DOHH2 (cell line): ENCODE data around the gene GPRC5C.

Experiments
- H3F3A ChIP-seq: fragments of 200-600 bp; sonication (generic), shearing (Covaris generic); 2 replicates; pipeline ENCODE4 v1.6.0; 2016; ENCODE audit warnings: antibody characterized with exemption, mild to moderate bottlenecking; ENCODE audit not compliant: control insufficient read depth, insufficient read depth
- H3K27ac ChIP-seq: fragments of 200-600 bp; sonication (generic); 2 replicates; pipeline ENCODE4 v1.5.1; 2014; ENCODE audit warnings: low read depth, mild to moderate bottlenecking, low read length, moderate library complexity
- H3K27me3 ChIP-seq: fragments of 200-600 bp; sonication (generic); 2 replicates; pipeline ENCODE4 v1.6.1; 2014; ENCODE audit warnings: mild to moderate bottlenecking, low read length, mixed read lengths; ENCODE audit not compliant: control insufficient read depth
- H3K36me3 ChIP-seq: fragments of 200-600 bp; sonication (generic); 2 replicates; pipeline ENCODE4 v1.6.1; 2014; ENCODE audit warnings: mild to moderate bottlenecking, low read length, moderate library complexity, mixed read lengths; ENCODE audit not compliant: control insufficient read depth
- H3K4me1 ChIP-seq: fragments of 200-600 bp; sonication (generic); 2 replicates; pipeline ENCODE4 v1.6.1; 2014; ENCODE audit warnings: mild to moderate bottlenecking, low read length, mixed read lengths; ENCODE audit not compliant: control insufficient read depth
- H3K4me2 ChIP-seq: fragments of 200-600 bp; sonication (generic); 2 replicates; pipeline ENCODE4 v1.6.0; 2014; ENCODE audit warnings: mild to moderate bottlenecking, low read length, moderate library complexity
- H3K4me3 ChIP-seq: fragments of 200-600 bp; sonication (generic); 2 replicates; pipeline ENCODE4 v1.5.1; 2014; ENCODE audit warnings: mild to moderate bottlenecking, low read length, mixed read lengths
- H3K79me2 ChIP-seq: fragments of 200-600 bp; sonication (generic); 2 replicates; pipeline ENCODE4 v1.6.1; 2014; ENCODE audit warnings: mild to moderate bottlenecking, low read length, mixed read lengths; ENCODE audit not compliant: control insufficient read depth
- H3K9me2 ChIP-seq: fragments of 200-600 bp; sonication (generic); replicated peaks from 2 replicates; pipeline ENCODE4 v1.6.1; 2014; ENCODE audit warnings: mild to moderate bottlenecking, low read length, mixed read lengths; ENCODE audit not compliant: control insufficient read depth
- H3K9me3 ChIP-seq: fragments of 200-600 bp; sonication (generic); 2 replicates; pipeline ENCODE4 v1.6.1; 2014; ENCODE audit warnings: antibody characterized with exemption, low read length, mixed read lengths; ENCODE audit not compliant: control insufficient read depth, insufficient read depth
- H4K20me1 ChIP-seq: fragments of 200-600 bp; sonication (generic); 2 replicates; pipeline ENCODE4 v1.6.0; 2014; ENCODE audit warnings: low read depth, mild to moderate bottlenecking, antibody characterized with exemption, low read length, moderate library complexity; ENCODE audit not compliant: control insufficient read depth, insufficient read depth
- CTCF ChIP-seq: fragments of 200-600 bp; sonication (generic); IDR thresholded peaks from one replicate; pipeline ENCODE4 v1.5.1; 2014; ENCODE audit warnings: antibody characterized with exemption, mild to moderate bottlenecking, low read depth, low read length; ENCODE audit not compliant: poor library complexity, severe bottlenecking
- EZH2phosphoT487 ChIP-seq: fragments of 200-600 bp; sonication (generic); IDR thresholded peaks from 2 replicates; pipeline ENCODE4 v1.6.1; 2017; ENCODE audit warnings: borderline replicate concordance, mild to moderate bottlenecking, antibody characterized with exemption, low read length, moderate library complexity, mixed read lengths

Gene GPRC5C

GRCh38 chr17:74424657-74425056 is 7.2 kb upstream of the GPRC5C start:
- H3K4me1 ChIP-seq: no peaks in the 10 kb centered on the region
- H3K4me3 ChIP-seq: no peak overlapping the region

DNA sequence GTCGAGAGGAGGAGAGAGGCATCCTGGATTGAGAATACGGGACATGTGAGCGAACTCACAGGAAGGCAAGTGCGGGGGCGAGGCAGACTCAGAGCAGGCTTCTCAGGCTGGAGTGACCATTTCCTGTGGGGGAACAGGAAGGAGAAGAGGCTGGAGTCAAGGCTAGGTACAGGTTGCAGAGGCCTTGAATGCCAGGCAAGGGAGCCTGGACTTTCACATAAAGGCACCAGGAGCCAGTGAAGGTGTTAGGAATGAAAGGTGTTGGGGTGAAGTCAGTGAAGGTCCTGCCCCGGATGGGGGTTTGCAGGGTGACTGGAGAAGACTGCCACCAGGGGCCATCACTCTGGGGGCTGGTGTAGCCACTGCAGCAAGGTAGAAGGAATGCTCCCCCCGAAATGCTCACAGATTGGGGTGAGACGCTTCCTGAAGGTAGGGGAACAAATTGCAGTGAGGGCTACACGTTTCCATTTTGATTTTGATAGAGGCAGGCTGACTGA is 5.3 kb upstream of the GPRC5C start:
- no peaks in the 10 kb centered on the region for H3K9me2 ChIP-seq
- no peak for TF ChIP-seq EZH2phosphoT487
- TF ChIP-seq CTCF: no peak
- H3K36me3 ChIP-seq: no peaks in the 10 kb centered on the region
- H3K79me2 ChIP-seq: no peaks in the 10 kb centered on the region
- no peak overlapping the region for H3K27ac ChIP-seq
- no peaks in the 10 kb centered on the region; the same call in 1 of the 2 replicates for H3K9me3 ChIP-seq
- H3F3A ChIP-seq: no peaks in the 10 kb centered on the region
- H3K4me1 ChIP-seq: no peaks in the 10 kb centered on the region
- H3K4me2 ChIP-seq: no peak overlapping the region
- no peak overlapping the region for H3K4me3 ChIP-seq
- no peaks in the 10 kb centered on the region for H4K20me1 ChIP-seq
- no peaks in the 10 kb centered on the region for H3K27me3 ChIP-seq

More at GRCh38 chr17:74424657-74425056, 7.2 kb upstream of the GPRC5C start:
- H3K27me3 ChIP-seq: no peaks in the 10 kb centered on the region
- H3F3A ChIP-seq: no peaks in the 10 kb centered on the region
- TF ChIP-seq EZH2phosphoT487 (no peak), CTCF (no peak)
- H3K9me3 ChIP-seq: no peaks in the 10 kb centered on the region
- H3K27ac ChIP-seq: no peak overlapping the region
- no peaks in the 10 kb centered on the region for H3K36me3 ChIP-seq
- no peaks in the 10 kb centered on the region for H3K79me2 ChIP-seq
- H3K9me2 ChIP-seq: no peaks in the 10 kb centered on the region
- H3K4me2 ChIP-seq: no peak overlapping the region
- H4K20me1 ChIP-seq: no peaks in the 10 kb centered on the region

DNA sequence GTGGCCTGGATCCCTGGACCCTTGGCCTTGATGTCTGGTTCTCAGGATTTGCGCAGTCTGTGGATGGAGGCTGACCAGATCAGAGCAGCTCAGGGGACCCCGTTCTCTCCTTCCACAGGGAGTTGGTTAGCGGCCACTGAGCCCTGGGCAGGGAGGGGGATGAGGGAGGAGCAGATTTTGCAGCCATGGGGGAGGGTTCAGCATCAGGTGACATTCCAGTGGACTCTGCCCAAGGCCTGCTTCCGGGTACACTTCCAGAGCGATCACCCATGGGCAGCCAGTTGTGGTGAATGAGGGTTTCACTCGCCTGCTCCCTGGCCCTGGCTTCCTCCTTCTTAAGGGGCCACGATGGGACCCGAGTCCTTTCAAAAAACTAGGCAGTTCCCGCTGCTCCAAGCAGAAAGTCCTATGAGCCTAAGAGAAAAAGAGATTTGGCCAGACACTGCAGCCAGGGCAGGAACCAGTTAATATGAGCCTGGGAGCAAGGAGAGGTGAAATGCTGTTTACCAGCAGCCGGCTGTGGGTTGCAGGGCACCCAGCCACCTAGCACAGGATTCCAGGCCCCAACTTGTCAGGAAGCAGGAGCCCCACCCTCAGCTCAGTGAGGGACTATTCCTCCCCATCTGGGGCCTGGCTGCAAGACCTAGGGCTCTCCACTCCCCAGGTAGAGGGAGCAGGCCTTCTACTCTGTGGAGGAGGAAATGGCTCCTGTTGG is 4.7 kb upstream of the GPRC5C start:
- no peak overlapping the region for H3K4me3 ChIP-seq
- no peak overlapping the region for H3K4me2 ChIP-seq
- no peaks in the 10 kb centered on the region for H3K27me3 ChIP-seq
- H3F3A ChIP-seq: no peaks in the 10 kb centered on the region
- H3K79me2 ChIP-seq: no peaks in the 10 kb centered on the region
- no peaks in the 10 kb centered on the region for H3K9me2 ChIP-seq
- TF ChIP-seq CTCF (no peak), EZH2phosphoT487 (no peak)
- no peaks in the 10 kb centered on the region for H3K36me3 ChIP-seq
- H3K9me3 ChIP-seq: no peaks in the 10 kb centered on the region; the same call in 1 of the 2 replicates
- H4K20me1 ChIP-seq: no peaks in the 10 kb centered on the region
- H3K4me1 ChIP-seq: no peaks in the 10 kb centered on the region
- no peak overlapping the region for H3K27ac ChIP-seq
